ENCODE measurements around the gene CACNA2D3.

GRCh38 chr3:54530944-54531343, 408.6 kb downstream of the CACNA2D3 start:
- no peak for TF ChIP-seq CTCF (IDR thresholded peaks at IDR 0.05)
- no peak for TF ChIP-seq POLR2A (IDR thresholded peaks at IDR 0.05)

All from lower leg skin (tissue), 3 donors.